ENCODE data around the gene PLS1.

PLS1 gene

GRCh38 chr3:142754494-142754893 lies 158.3 kb downstream of the PLS1 start:
- DNase-seq (ENCODE audit: low read depth in 1 of 2, low spot score in 1 of 2), result no peak
